C4-2B (cell line): ENCODE data around the gene IGSF9.

Experiments
- H3K27ac ChIP-seq: fragments of 450-650 bp; 2 replicates; pipeline ENCODE4 v1.5.1; 2017
- ZFX ChIP-seq: fragments of 450-650 bp; IDR thresholded peaks from 2 replicates; pipeline ENCODE4 v1.6.1; 2017
- TF ChIP-seq, protein P1 (sequence below): fragments of 450-650 bp; conservative IDR thresholded peaks from 2 replicates; pipeline ENCODE4 v1.5.1; 2017; ENCODE audit warnings: mild to moderate bottlenecking

Gene IGSF9

GRCh38 chr1:159932296-159933285 lies 12.8 kb downstream of the IGSF9 start:
- TF ChIP-seq ZFX = no peak
- TF ChIP-seq, protein P1, sequence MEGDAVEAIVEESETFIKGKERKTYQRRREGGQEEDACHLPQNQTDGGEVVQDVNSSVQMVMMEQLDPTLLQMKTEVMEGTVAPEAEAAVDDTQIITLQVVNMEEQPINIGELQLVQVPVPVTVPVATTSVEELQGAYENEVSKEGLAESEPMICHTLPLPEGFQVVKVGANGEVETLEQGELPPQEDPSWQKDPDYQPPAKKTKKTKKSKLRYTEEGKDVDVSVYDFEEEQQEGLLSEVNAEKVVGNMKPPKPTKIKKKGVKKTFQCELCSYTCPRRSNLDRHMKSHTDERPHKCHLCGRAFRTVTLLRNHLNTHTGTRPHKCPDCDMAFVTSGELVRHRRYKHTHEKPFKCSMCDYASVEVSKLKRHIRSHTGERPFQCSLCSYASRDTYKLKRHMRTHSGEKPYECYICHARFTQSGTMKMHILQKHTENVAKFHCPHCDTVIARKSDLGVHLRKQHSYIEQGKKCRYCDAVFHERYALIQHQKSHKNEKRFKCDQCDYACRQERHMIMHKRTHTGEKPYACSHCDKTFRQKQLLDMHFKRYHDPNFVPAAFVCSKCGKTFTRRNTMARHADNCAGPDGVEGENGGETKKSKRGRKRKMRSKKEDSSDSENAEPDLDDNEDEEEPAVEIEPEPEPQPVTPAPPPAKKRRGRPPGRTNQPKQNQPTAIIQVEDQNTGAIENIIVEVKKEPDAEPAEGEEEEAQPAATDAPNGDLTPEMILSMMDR = no peak
- H3K27ac ChIP-seq = no peak overlapping the region

GRCh38 chr1:159931795-159932173 lies 13.6 kb downstream of the IGSF9 start:
- TF ChIP-seq, protein P1 = no peak
- TF ChIP-seq ZFX = no peak
- no peak overlapping the region for H3K27ac ChIP-seq

- H3K27ac ChIP-seq = no peak overlapping the region
Observed at GRCh38 chr1:159931101-159931794, 14.2 kb downstream of the IGSF9 start.

GRCh38 chr1:159930634-159931033 lies 14.8 kb downstream of the IGSF9 start:
- TF ChIP-seq ZFX = no peak
- TF ChIP-seq, protein P1 = no peak
- H3K27ac ChIP-seq = no peak overlapping the region

More at GRCh38 chr1:159931101-159931794, 14.2 kb downstream of the IGSF9 start:
- TF ChIP-seq ZFX = no peak
- TF ChIP-seq, protein P1 = no peak

- H3K27ac ChIP-seq = no peak overlapping the region
- TF ChIP-seq, protein P1 = no peak
- no peak for TF ChIP-seq ZFX
Observed at GRCh38 chr1:159930216-159930615, 15.2 kb downstream of the IGSF9 start.

- no peak for TF ChIP-seq ZFX
- TF ChIP-seq, protein P1 = no peak
- no peak overlapping the region for H3K27ac ChIP-seq
Observed at GRCh38 chr1:159929155-159930051, 16.0 kb downstream of the IGSF9 start.
